ENCODE results near the gene SFMBT2.

The SFMBT2 gene

DNA sequence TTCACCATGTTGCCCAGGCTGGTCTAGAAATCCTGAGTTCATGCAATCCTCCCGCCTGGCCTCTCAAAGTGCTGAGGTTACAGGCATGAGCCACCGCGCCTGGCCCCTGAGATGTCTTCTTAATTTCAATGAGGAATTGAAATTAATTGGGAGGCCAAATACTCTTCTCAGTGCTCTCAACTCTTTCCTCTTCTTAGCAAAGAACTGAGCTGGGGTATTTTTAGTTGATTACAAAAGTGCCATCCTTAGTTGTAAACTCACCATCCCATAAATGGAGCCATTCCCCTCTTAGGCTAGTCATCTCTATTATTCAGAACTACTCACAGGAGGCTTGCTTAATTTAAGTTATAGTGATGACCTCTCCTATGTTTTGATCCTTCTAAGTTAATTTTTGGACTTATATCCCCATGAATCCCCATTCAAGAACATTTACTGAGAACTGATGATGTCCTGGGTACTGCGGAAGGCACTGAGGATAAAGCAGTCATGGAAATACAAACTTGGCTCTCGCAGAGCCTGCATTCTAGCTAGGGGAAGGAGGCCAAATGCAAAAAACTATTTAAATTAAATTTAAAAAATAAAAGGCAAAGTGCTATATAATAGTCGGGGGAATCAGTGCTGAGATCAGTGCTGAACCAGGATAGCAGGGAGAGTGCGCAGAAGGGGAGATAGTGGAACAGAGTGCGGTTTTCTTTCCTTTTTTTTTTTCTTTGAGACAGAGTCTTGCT lies 145.3 kb downstream of the SFMBT2 start:
- Histone ChIP-seq H3K27ac (ENCODE audit: low read depth, low read length) (no peak overlapping the region), H3K36me3 (ENCODE audit: control insufficient read depth, low read length) (no peaks in the 10 kb centered on the region), H3K79me2 (ENCODE audit: control insufficient read depth, low read length) (no peaks in the 10 kb centered on the region), H3F3A (ENCODE audit: control insufficient read depth, insufficient read depth) (no peaks in the 10 kb centered on the region), H3K9me3 (ENCODE audit: control insufficient read depth, insufficient read depth, low read length) (no peaks in the 10 kb centered on the region), H3K27me3 (ENCODE audit: control insufficient read depth, low read length) (no peaks in the 10 kb centered on the region), H3K4me2 (ENCODE audit: low read length) (no peak overlapping the region), H3K4me1 (ENCODE audit: control insufficient read depth, low read length) (peaks cover 7% of the 10 kb centered on the region), H4K20me1 (ENCODE audit: control insufficient read depth, insufficient read depth, low read depth, low read length) (no peaks in the 10 kb centered on the region), H3K4me3 (ENCODE audit: low read length) (no peak overlapping the region), H3K9me2 (replicated peaks; ENCODE audit: control insufficient read depth, low read length) (no peaks in the 10 kb centered on the region)
- TF ChIP-seq EZH2phosphoT487 (IDR thresholded peaks at IDR 0.05; ENCODE audit: borderline replicate concordance, low read length), result no peak
- TF ChIP-seq, protein P1, sequence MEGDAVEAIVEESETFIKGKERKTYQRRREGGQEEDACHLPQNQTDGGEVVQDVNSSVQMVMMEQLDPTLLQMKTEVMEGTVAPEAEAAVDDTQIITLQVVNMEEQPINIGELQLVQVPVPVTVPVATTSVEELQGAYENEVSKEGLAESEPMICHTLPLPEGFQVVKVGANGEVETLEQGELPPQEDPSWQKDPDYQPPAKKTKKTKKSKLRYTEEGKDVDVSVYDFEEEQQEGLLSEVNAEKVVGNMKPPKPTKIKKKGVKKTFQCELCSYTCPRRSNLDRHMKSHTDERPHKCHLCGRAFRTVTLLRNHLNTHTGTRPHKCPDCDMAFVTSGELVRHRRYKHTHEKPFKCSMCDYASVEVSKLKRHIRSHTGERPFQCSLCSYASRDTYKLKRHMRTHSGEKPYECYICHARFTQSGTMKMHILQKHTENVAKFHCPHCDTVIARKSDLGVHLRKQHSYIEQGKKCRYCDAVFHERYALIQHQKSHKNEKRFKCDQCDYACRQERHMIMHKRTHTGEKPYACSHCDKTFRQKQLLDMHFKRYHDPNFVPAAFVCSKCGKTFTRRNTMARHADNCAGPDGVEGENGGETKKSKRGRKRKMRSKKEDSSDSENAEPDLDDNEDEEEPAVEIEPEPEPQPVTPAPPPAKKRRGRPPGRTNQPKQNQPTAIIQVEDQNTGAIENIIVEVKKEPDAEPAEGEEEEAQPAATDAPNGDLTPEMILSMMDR (IDR thresholded peaks at IDR 0.05; ENCODE audit: low read depth, low read length, poor library complexity, severe bottlenecking), result no peak

DNA sequence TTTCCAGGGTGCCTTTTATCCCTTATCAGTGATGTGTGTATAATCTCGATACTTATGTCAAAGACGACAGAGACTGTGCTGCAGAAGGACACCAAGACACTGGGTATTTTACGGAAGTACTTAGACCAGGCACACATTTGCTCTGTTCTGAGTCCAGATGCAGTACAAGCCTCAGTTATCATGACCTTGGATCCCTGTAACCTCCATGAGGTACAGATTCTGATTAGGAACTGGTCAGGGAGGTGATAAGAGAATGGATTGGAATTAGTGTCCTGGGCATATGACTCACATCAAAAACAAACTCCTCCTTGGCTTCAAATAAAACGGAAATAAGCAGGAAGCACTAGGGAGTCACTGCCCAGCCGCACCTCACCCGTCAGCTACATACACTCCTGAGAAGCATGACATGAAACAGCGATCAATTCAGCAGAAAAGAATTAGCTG lies 146.5 kb downstream of the SFMBT2 start:
- Histone ChIP-seq H3K9me3 (ENCODE audit: control insufficient read depth, insufficient read depth, low read length) (no peaks in the 10 kb centered on the region), H3K4me2 (ENCODE audit: low read length) (no peak overlapping the region), H3K79me2 (ENCODE audit: control insufficient read depth, low read length) (no peaks in the 10 kb centered on the region), H3K27ac (ENCODE audit: low read depth, low read length) (no peak overlapping the region), H3K27me3 (ENCODE audit: control insufficient read depth, low read length) (no peaks in the 10 kb centered on the region), H3K36me3 (ENCODE audit: control insufficient read depth, low read length) (no peaks in the 10 kb centered on the region), H4K20me1 (ENCODE audit: control insufficient read depth, insufficient read depth, low read depth, low read length) (no peaks in the 10 kb centered on the region), H3F3A (ENCODE audit: control insufficient read depth, insufficient read depth) (no peaks in the 10 kb centered on the region), H3K4me1 (ENCODE audit: control insufficient read depth, low read length) (peaks cover 19% of the 10 kb centered on the region), H3K4me3 (ENCODE audit: low read length) (no peak overlapping the region), H3K9me2 (replicated peaks; ENCODE audit: control insufficient read depth, low read length) (no peaks in the 10 kb centered on the region)
- no peak for TF ChIP-seq EZH2phosphoT487 (IDR thresholded peaks at IDR 0.05; ENCODE audit: borderline replicate concordance, low read length)
- TF ChIP-seq, protein P1 (IDR thresholded peaks at IDR 0.05; ENCODE audit: low read depth, low read length, poor library complexity, severe bottlenecking), result no peak

DNA sequence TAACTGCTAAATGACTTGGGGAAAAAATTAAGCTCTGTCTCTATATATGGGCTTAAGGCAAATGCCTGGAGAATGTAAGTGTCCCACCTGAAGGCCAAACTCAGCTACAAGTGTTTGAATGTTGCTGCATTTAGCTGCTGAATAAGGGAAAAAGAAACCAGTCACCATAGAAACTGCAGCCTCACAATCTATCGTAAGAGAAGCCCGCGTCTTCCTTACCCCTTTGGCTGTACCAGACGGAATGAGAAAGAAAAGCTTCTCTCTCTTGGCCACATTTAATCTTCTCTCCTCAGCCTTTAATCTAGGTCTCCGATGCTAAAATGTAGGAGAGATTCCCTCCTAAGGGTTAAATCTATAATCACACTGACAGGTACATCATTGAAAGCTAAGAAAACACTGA lies 147.2 kb downstream of the SFMBT2 start:
- TF ChIP-seq, protein P1 (IDR thresholded peaks at IDR 0.05; ENCODE audit: low read depth, low read length, poor library complexity, severe bottlenecking), result no peak
- no peak for TF ChIP-seq EZH2phosphoT487 (IDR thresholded peaks at IDR 0.05; ENCODE audit: borderline replicate concordance, low read length)
- no peaks in the 10 kb centered on the region for H3K79me2 ChIP-seq (ENCODE audit: control insufficient read depth, low read length)

More for the DNA sequence above, 147.2 kb downstream of the SFMBT2 start:
- Histone ChIP-seq H3K27me3 (ENCODE audit: control insufficient read depth, low read length) (no peaks in the 10 kb centered on the region), H3K9me2 (replicated peaks; ENCODE audit: control insufficient read depth, low read length) (no peaks in the 10 kb centered on the region), H3K4me3 (ENCODE audit: low read length) (no peak overlapping the region), H4K20me1 (ENCODE audit: control insufficient read depth, insufficient read depth, low read depth, low read length) (no peaks in the 10 kb centered on the region), H3K4me1 (ENCODE audit: control insufficient read depth, low read length) (peaks cover 26% of the 10 kb centered on the region), H3K36me3 (ENCODE audit: control insufficient read depth, low read length) (no peaks in the 10 kb centered on the region), H3K27ac (ENCODE audit: low read depth, low read length) (no peak overlapping the region), H3K9me3 (ENCODE audit: control insufficient read depth, insufficient read depth, low read length) (no peaks in the 10 kb centered on the region), H3K4me2 (ENCODE audit: low read length) (no peak overlapping the region), H3F3A (ENCODE audit: control insufficient read depth, insufficient read depth) (no peaks in the 10 kb centered on the region)
